Thymus (tissue), 14 donors: ENCODE measurements around the gene SULT2A1. TPM values are rescaled to one million over a fixed set of nuclear protein-coding genes. Genes with fewer than 3 reads are reported as not detected.
"Not testable (repeated sequence)": the region's sequence is repeated elsewhere in the genome, so short reads cannot be mapped to it uniquely, and the experiment has no call there.

ENCODE experiments used
- DNase-seq, 9 donors: peaks; one replicate each; pipeline ENCODE4 v3.0.0-alpha.2; 2013; ENCODE audit warnings: low spot score in 9 of 9, low read depth in 6 of 9, missing footprints in 1 of 9
- H3K27ac ChIP-seq, 2 donors: one replicate each; pipeline ENCODE4 v1.5.1; 2013; ENCODE audit warnings: control low read depth in 1 of 2, low read depth in 1 of 2, low read length in 1 of 2, mild to moderate bottlenecking in 1 of 2, moderate library complexity in 1 of 2
- H3K27me3 ChIP-seq, 2 donors: one replicate each; pipeline ENCODE4 v1.5.1; 2013; ENCODE audit warnings: low read length in 1 of 2; ENCODE audit not compliant: control insufficient read depth in 2 of 2, insufficient read depth in 1 of 2
- H3K36me3 ChIP-seq, 2 donors: one replicate each; pipeline ENCODE4 v1.5.1; 2013; ENCODE audit warnings: low read length in 1 of 2, mild to moderate bottlenecking in 1 of 2, moderate library complexity in 1 of 2; ENCODE audit not compliant: control insufficient read depth in 2 of 2, insufficient read depth in 2 of 2
- H3K4me1 ChIP-seq, 2 donors: one replicate each; pipeline ENCODE4 v1.5.1; 2013; ENCODE audit warnings: low read length in 2 of 2; ENCODE audit not compliant: control insufficient read depth in 2 of 2, insufficient read depth in 2 of 2
- H3K4me3 ChIP-seq, 2 donors: one replicate each; pipeline ENCODE4 v1.5.1; 2013; ENCODE audit warnings: low read length in 2 of 2, control low read depth in 1 of 2, mild to moderate bottlenecking in 1 of 2
- H3K9me3 ChIP-seq, 2 donors: one replicate each; pipeline ENCODE4 v1.5.1; 2013; ENCODE audit warnings: low read length in 1 of 2, mild to moderate bottlenecking in 1 of 2; ENCODE audit not compliant: control insufficient read depth in 2 of 2, insufficient read depth in 1 of 2
- WGBS: extraction: QIAGEN DNeasy Blood & Tissue Kit; methylation state at CpG from one replicate; pipeline ENCODE4 v1.1.7; 2013; 5-methylcytosine and 5-hydroxymethylcytosine counted together
- long read RNA-seq, 10 donors: transcript quantifications; one replicate each; lab custom pipeline, GENCODE V29; 2026
- polyA plus RNA-seq: library from polyadenylated mRNA; stranded (reverse); fragments of 200-250 nt; gene quantifications from one replicate; pipeline ENCODE4 v1.2.3, GENCODE V29; 2013
- total RNA-seq: library from RNA; stranded (reverse); fragments of 120-200 nt; gene quantifications from one replicate; pipeline ENCODE4 v1.2.4, GENCODE V29; 2013
- donor health status: healthy.

The SULT2A1 gene, protein sequence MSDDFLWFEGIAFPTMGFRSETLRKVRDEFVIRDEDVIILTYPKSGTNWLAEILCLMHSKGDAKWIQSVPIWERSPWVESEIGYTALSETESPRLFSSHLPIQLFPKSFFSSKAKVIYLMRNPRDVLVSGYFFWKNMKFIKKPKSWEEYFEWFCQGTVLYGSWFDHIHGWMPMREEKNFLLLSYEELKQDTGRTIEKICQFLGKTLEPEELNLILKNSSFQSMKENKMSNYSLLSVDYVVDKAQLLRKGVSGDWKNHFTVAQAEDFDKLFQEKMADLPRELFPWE
- not detected for total RNA-seq
- polyA plus RNA-seq: 0.02 TPM
- long read RNA-seq, donor 1: 0 reads
- long read RNA-seq, donor 2: 0 reads
- long read RNA-seq, donor 3: 0 reads
- long read RNA-seq, donor 4: 0 reads
- long read RNA-seq, donor 5: 0 reads
- long read RNA-seq, donor 6: 0 reads
- long read RNA-seq, donor 7, transcript SULT2A1-201 (6 exons, 1,987 nt): major isoform, 8 of 8 reads
- long read RNA-seq, donor 7, partial matches to known transcripts: 0 of 8 reads
- long read RNA-seq, donor 7, other reads (novel, unspliced or antisense): 0 of 8 reads
- long read RNA-seq, donor 8: 0 reads
- long read RNA-seq, donor 9: 0 reads
- long read RNA-seq, donor 10: 0 reads

DNA sequence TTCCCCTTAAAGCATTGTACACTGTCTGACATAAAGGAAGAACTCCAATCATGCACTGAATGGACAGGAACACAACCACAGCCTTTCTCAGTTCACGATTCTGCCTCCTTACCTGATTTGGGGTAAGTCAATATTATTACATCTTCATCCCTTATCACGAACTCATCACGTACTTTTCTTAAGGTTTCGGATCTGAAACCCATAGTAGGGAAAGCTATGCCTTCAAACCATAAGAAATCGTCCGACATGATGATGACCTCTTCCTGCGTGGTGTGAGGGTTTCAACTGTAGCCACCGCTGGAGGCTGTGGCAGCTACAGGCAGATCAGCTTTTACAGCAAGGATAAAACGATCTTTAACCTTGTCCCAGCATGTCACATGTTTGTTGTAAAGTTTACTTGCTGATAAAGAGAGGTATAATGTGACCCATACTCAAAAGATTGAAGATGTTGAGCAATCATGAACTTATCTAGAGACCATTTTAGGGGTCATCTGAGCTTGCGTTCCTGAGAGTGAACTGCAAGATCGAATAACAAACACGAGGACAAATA, at the start of gene SULT2A1:
Gene SULT2A1, minus strand, starts transcription at position 306 of the 550 bp plus-strand sequence. Its CDS starts 58 bp downstream, at position 248.
- H3K27me3 ChIP-seq: no peaks in the 10 kb centered on the region
- H3K36me3 ChIP-seq: no peaks in the 10 kb centered on the region
- H3K4me1 ChIP-seq: no peaks in the 10 kb centered on the region
- H3K9me3 ChIP-seq: no peaks in the 10 kb centered on the region
- no peak for DNase-seq
- H3K27ac ChIP-seq: no peak within 1 kb of the TSS
- no peak within 1 kb of the TSS for H3K4me3 ChIP-seq
- 78% methylated on average over 12 of the region's 12 CpGs for WGBS

DNA sequence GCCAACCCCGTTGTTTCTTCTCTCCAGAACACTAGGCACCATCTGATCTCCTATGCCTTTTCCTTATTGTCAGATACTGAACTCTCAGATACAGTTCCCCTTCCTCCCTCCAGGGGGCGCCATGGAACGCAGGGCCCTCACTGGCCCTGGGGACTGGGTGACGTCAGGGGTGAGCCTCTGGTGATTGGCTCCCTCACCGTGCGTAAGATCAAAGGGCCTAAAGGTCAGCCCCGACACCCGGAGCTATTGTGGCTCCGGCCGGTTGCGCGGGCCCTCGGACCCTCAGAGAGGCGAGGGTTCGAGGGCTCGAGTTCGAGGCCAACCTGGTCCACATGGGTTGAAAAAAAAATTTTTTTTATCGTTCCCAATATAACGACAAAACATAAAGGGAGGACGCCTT, 42.5 kb upstream of the SULT2A1 start:
- not testable (repeated sequence) for H3K4me1 ChIP-seq, H3K36me3 ChIP-seq, DNase-seq, H3K27me3 ChIP-seq, H3K27ac ChIP-seq, H3K9me3 ChIP-seq, H3K4me3 ChIP-seq
- WGBS: no CpG with 5 or more reads among the region's 20 CpGs

DNA sequence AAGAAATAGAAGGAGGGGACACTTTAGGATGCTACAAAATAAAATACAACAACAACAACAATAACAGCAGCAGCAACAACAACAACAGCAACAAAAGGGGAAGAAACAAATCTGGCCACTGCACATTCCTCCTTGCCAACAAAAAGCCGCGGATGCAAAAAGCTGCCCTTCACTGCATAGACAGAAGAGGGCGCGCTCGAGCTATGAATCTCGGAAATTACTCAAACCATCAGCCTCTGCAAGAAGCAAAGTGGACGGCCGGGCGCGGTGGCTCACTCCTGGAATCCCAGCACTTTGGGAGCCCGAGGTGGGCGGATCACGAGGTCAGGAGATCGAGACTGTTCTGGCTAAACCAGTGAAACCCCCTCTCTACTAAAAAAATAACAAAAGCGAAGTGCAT, 34.0 kb upstream of the SULT2A1 start:
- H3K4me1 ChIP-seq, DNase-seq, H3K9me3 ChIP-seq, H3K27me3 ChIP-seq, H3K27ac ChIP-seq, H3K36me3 ChIP-seq, H3K4me3 ChIP-seq: not testable (repeated sequence)
- WGBS: 1% methylated on average over 10 of the region's 15 CpGs

DNA sequence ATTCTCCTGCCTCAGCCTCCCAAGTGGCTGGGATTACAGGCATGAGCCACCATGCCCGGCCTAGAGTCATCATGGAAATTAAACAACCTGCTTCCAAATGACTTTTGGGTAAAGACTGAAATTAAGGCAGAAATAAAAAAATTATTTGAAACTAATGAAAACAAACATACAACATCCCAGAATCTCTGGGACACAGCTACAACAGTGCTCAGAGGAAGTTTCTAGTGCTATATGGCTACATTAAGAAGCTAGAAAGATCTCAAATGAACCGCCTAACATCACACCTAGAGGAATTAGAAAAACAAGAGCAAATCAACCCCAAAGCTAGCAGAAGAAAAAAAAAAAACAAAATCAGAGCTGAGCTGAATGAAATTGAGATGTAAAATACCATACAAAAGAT, 24.1 kb upstream of the SULT2A1 start:
- not testable (repeated sequence) for H3K27ac ChIP-seq, DNase-seq, H3K4me1 ChIP-seq, H3K9me3 ChIP-seq, H3K27me3 ChIP-seq, H3K4me3 ChIP-seq, H3K36me3 ChIP-seq
- 96% methylated on average over 1 of the region's 2 CpGs for WGBS

DNA sequence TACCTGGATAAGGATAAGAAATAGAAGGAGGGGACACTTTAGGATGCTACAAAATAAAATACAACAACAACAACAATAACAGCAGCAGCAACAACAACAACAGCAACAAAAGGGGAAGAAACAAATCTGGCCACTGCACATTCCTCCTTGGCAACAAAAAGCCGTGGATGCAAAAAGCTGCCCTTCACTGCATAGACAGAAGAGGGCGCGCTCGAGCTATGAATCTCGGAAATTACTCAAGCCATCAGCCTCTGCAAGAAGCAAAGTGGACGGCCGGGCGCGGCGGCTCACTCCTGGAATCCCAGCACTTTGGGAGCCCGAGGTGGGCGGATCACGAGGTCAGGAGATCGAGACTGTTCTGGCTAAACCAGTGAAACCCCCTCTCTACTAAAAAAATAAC, 23.2 kb upstream of the SULT2A1 start:
- 1% methylated on average over 10 of the region's 14 CpGs for WGBS
- H3K4me3 ChIP-seq, H3K9me3 ChIP-seq, DNase-seq, H3K36me3 ChIP-seq, H3K27me3 ChIP-seq, H3K27ac ChIP-seq, H3K4me1 ChIP-seq: not testable (repeated sequence)

DNA sequence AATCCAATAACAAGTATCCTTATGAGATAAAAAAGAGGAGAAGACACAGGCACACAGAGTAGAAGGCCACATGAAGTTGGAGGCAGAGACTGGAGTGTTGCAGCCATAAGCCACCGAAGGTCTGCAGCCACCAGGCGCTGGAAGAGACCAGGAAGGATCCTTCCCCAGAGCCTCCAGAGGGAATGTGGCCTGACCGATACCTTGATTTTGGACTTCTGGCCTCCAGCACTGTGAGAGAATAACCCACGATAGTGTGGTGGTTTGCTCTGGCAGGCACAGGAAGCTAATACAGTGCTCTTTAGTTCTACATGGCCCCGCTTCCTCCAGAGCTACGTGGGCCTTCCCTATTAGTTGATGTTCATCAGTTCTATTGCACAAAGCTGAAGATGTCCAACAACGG, 15.3 kb upstream of the SULT2A1 start:
- 75% methylated on average over 7 of the region's 7 CpGs for WGBS
- Histone ChIP-seq H3K27me3 (no peaks in the 10 kb centered on the region), H3K4me3 (no peak overlapping the region), H3K27ac (no peak overlapping the region), H3K9me3 (no peaks in the 10 kb centered on the region), H3K36me3 (no peaks in the 10 kb centered on the region), H3K4me1 (no peaks in the 10 kb centered on the region)
- DNase-seq: no peak

DNA sequence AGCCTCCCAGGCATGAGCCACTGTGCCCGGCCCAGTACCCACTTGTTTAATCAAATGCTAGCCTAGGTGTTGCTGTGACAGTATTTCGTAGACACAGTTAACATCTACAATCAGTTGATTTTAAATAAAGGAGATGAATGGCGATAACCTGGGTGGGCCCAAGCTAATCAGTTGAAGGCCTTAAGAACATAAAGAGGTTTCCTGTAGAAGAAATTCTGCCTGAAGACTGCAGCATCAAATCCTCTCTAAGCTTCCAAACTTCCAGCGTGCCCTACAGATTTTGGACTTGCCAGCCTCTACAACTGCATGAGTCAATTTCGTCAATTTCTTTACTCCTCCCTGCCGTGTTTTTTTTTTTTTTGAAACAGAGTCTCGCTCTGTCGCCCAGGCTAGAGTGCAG, 13.2 kb upstream of the SULT2A1 start:
- 93% methylated on average over 8 of the region's 8 CpGs for WGBS
- H3K4me1 ChIP-seq: no peaks in the 10 kb centered on the region
- H3K27ac ChIP-seq: no peak overlapping the region
- H3K9me3 ChIP-seq: no peaks in the 10 kb centered on the region
- DNase-seq: no peak
- H3K36me3 ChIP-seq: no peaks in the 10 kb centered on the region
- no peak overlapping the region for H3K4me3 ChIP-seq
- H3K27me3 ChIP-seq: no peaks in the 10 kb centered on the region

DNA sequence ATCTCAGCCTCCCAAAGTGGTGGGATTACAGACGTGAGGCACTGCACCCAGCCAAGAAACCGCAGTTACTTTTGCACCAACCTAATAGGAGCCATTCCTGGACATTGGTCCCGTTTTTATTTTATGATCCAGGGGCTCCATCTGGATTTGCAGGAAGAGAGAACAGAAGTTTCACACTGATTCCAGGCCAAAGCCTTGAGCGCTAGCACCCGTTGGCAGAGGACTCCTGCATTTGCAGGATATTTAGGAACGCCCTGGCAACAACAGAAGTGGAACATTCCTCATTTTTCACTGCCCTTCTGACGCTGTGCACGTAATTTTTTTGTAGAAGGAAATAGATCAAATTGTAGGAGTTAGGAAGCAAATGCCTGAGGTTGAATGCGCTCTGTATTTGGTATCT, 11.7 kb upstream of the SULT2A1 start:
- H3K27ac ChIP-seq: no peak overlapping the region
- H3K27me3 ChIP-seq: no peaks in the 10 kb centered on the region
- no peak for DNase-seq
- H3K4me3 ChIP-seq: no peak overlapping the region
- H3K9me3 ChIP-seq: no peaks in the 10 kb centered on the region
- H3K36me3 ChIP-seq: no peaks in the 10 kb centered on the region
- 76% methylated on average over 9 of the region's 9 CpGs for WGBS
- no peaks in the 10 kb centered on the region for H3K4me1 ChIP-seq

DNA sequence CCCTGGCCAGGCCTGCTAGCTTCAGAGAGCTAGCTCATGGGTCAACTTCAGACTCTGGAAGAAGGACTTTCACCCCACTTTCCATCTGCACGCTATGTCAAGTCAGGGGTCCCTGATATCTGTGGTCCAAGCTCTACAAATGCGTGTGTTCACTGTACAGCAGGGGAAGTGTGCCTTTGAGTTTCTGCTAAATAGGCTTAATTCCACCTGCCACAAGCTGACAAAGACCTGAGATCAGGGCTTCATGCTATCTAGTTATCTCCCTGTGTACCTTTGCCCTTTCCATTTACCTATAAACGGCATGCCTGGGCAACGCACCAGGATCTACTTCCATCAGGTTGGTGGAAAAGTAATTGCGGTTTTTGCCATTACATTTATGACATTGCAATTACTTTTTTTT, 10.7 kb upstream of the SULT2A1 start:
- 94% methylated on average over 5 of the region's 5 CpGs for WGBS
- Histone ChIP-seq H3K9me3 (no peaks in the 10 kb centered on the region), H3K36me3 (no peaks in the 10 kb centered on the region), H3K4me1 (no peaks in the 10 kb centered on the region), H3K27ac (no peak overlapping the region), H3K4me3 (no peak overlapping the region), H3K27me3 (no peaks in the 10 kb centered on the region)
- no peak for DNase-seq
